Naive B cell (primary cell): Measurements from ENCODE around the gene PSD4. TPM values are rescaled to one million over a fixed set of nuclear protein-coding genes. Genes with fewer than 3 reads are reported as not detected.

Experiments used
- ATAC-seq, 2 donors: fragments of 150-1000 bp; cut with Tn5 transposase; 2 replicates each; pipeline ENCODE4 v1.10.0; 2021; ENCODE audit warnings: low read depth in 2 of 2, mild to moderate bottlenecking in 2 of 2, moderate library complexity in 2 of 2
- DNase-seq: peaks from one replicate; pipeline ENCODE4 v3.0.0; 2022
- H3K27ac Mint-ChIP-seq, 6 donors: one replicate each; pipeline ENCODE4 v1.8.0; 2020 to 2022; ENCODE audit warnings: mild to moderate bottlenecking in 6 of 6, mixed read lengths in 6 of 6, moderate library complexity in 5 of 6, inconsistent platforms in 2 of 6
- H3K27me3 Mint-ChIP-seq, 3 donors: one replicate each; pipeline ENCODE4 v1.8.0; 2021 to 2022; ENCODE audit warnings: mixed read lengths in 3 of 3, mild to moderate bottlenecking in 1 of 3
- H3K36me3 Mint-ChIP-seq, 2 donors: one replicate each; pipeline ENCODE4 v1.8.0; 2020 to 2022; ENCODE audit warnings: mixed read lengths in 2 of 2, inconsistent platforms in 1 of 2, mild to moderate bottlenecking in 1 of 2
- H3K4me1 Mint-ChIP-seq, 3 donors: one replicate each; pipeline ENCODE4 v1.8.0; 2020 to 2022; ENCODE audit warnings: mixed read lengths in 3 of 3, inconsistent platforms in 1 of 3, mild to moderate bottlenecking in 1 of 3, moderate library complexity in 1 of 3
- H3K4me3 Mint-ChIP-seq, 8 donors: one replicate each; pipeline ENCODE4 v1.8.0; 2020 to 2022; ENCODE audit warnings: mild to moderate bottlenecking in 8 of 8, mixed read lengths in 8 of 8, moderate library complexity in 8 of 8, inconsistent platforms in 2 of 8
- H3K9me3 Mint-ChIP-seq, 7 donors: one replicate each; pipeline ENCODE4 v1.8.0; 2020 to 2022; ENCODE audit warnings: mixed read lengths in 7 of 7, mild to moderate bottlenecking in 5 of 7, inconsistent platforms in 2 of 7, moderate library complexity in 1 of 7
- polyA plus RNA-seq, 6 donors: library from polyadenylated mRNA; unstranded; fragments of 300-500 nt; fragmentation: Illumina TruSeq; gene quantifications; one replicate each; pipeline ENCODE4 v1.2.3, GENCODE V29; 2021; ENCODE audit warnings: low read depth in 6 of 6

PSD4 gene
- polyA plus RNA-seq, 6 donors from 2014 or later, result 16.2 to 47.5 (median 29.1) TPM

DNA sequence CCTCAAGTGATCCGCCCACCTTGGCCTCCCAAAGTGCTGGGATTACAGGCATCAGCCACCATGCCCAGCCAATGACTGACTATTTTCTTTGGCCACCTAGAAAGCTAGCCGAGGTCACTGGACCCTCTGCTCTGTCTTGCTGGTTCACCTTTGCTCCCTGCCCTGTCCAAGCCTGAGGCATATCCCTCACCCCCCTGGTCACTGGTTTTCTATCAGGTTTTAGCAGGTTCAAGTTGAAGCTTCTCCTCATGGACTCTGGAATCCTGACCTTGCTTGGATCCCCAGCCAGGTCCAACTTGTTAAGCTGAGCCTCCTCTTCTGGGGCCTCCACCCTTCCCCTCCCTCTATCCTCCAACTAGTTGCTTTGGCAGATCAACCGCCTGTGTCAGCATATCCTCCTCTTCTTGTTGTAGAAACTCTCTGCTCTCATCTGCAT is 71.5 kb downstream of the PSD4 start:
- peaks cover 0 to 6% (median 0%) of the 10 kb centered on the region in 3 donors for H3K27me3 Mint-ChIP-seq
- peaks cover 0 to 14% (median 11%) of the 10 kb centered on the region in 3 donors for H3K4me1 Mint-ChIP-seq
- ATAC-seq, result no peak
- H3K4me3 Mint-ChIP-seq, result no peak overlapping the region
- peak overlapping the region in 2 of 6 donors; percentile 4 to 54 for H3K27ac Mint-ChIP-seq
- DNase-seq, result no peak
- H3K9me3 Mint-ChIP-seq, result no peaks in the 10 kb centered on the region
- no peaks in the 10 kb centered on the region for H3K36me3 Mint-ChIP-seq

DNA sequence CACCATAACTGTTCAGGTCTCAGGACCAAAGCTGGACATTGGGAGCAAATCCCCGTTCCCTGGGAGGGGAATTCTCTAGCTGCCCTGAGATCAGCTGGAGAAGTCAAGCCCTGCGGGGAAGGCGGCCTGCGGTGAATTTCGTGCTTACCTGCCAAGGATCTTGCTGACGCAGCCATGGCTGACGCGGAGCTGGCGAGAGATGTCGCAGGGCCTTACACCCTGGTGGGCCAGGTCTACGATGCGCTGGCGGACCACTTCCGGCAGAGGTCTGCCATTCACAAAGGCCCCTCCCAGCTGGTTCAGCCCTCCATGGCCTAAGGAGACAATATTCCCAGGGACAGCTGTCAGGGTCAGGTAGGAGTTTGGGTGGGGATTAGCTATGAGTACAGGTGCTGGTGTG is 72.8 kb downstream of the PSD4 start:
- peaks cover 11 to 16% (median 12%) of the 10 kb centered on the region in 3 donors for H3K4me1 Mint-ChIP-seq
- H3K27ac Mint-ChIP-seq, result peak overlapping the region in 1 of 6 donors; percentile 52
- H3K36me3 Mint-ChIP-seq, result no peaks in the 10 kb centered on the region
- no peaks in the 10 kb centered on the region for H3K27me3 Mint-ChIP-seq
- H3K9me3 Mint-ChIP-seq, result no peaks in the 10 kb centered on the region
- H3K4me3 Mint-ChIP-seq, result peak overlapping the region in 1 of 8 donors; percentile 29
- DNase-seq (no peak), ATAC-seq (no peak)

DNA sequence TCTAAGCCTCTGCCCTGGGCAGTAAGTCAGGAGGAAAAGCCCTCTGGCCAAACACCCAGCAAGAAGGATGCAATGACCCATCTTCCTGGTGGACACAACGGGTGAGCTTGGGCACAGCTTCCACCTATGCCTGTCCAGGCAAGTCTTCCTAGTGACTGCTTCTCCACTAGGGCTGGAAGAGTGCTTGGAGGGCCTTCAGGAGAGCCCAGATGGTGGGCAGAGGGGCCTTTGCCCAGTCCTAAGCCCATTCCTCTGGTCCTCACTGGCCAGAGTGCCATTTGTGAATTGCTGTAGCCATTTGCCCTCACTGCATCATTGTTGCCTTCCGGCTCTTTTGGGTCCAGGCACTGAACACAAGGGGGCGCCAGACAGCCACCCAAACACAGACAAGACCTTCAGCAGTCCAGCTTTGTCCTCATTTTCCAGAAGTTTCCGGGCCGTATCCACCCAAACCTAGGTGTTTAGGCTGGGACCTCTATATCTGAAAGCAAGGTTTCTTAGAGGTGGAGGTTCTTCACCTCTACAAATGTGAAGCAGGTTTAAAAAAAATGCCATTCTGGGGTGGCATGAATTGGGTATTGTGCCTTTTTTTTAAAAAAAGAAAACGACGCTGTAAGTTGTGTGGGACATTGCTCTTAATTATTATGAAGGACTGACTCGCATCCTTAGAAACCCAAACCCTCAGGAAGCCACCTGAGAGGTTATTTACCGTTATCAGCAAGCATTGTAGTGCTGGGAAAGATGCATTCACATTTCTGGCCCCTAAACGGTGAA is 75.4 kb downstream of the PSD4 start:
- Mint-ChIP-seq H3K4me3 (no peak overlapping the region), H3K4me1 (peaks cover 12 to 21% (median 13%) of the 10 kb centered on the region in 3 donors), H3K27ac (peak overlapping the region in 1 of 6 donors; percentile 22), H3K9me3 (no peaks in the 10 kb centered on the region), H3K36me3 (no peaks in the 10 kb centered on the region), H3K27me3 (no peaks in the 10 kb centered on the region)
- ATAC-seq, result peak; percentile 65 to 79
- DNase-seq, result peak; percentile 68

DNA sequence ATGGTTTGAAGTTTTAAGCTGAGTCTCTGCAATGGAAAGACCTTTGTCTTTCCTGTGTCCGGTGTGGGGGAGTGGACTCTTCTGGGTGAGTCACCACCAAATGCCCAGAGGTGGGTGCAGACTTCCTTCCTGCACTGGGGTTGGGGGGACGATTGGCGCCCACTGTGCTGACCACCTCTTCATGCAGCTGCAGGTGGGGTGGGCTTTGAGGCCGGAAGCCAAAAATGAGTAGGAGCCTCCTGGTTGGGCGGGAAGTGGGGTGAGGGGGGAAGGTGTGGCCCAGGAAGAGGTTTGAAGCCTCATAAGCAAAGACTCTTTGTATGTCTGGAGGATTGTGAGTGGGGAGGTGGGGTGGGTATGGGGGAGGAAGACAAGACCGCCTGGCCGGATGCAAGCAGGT is 77.3 kb downstream of the PSD4 start:
- H3K4me1 Mint-ChIP-seq, result peaks cover 12 to 18% (median 13%) of the 10 kb centered on the region in 3 donors
- ATAC-seq, result no peak
- no peak for DNase-seq

DNA sequence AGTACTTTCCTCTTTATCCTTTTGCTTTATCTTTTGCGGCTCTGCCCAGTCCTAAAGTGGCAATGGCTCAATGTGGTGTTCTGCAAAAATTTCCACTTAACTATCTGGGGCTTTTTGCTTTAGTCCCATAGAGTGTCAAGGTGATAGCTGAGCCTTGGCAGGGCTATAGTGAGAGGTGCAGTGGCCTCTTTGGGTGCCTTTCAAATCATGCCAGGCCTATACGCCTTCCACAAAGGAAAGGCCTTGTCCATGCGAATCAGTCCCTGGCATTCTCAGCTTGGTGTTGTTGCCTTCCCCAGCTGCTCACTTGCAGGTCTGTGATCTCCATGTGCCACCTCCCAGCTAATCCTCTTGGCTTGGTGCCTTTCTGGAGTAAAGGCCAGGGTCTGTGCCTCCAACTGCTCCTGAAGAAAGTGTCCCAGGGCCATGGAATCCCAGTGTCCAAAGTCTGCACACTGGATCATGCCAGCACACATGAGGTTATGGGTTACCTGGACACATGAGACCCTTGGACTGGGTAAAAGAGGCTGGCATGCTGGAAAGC is 78.3 kb downstream of the PSD4 start:
- H3K9me3 Mint-ChIP-seq, result peaks cover 0 to 2% (median 0%) of the 10 kb centered on the region in 7 donors
- ATAC-seq, result no peak
- peaks cover 14 to 19% (median 14%) of the 10 kb centered on the region in 3 donors for H3K4me1 Mint-ChIP-seq
- H3K27me3 Mint-ChIP-seq, result peaks cover 0 to 4% (median 0%) of the 10 kb centered on the region in 3 donors
- no peaks in the 10 kb centered on the region for H3K36me3 Mint-ChIP-seq
- no peak overlapping the region for H3K27ac Mint-ChIP-seq
- no peak overlapping the region for H3K4me3 Mint-ChIP-seq
- DNase-seq, result no peak

More for the DNA sequence above, 77.3 kb downstream of the PSD4 start:
- Mint-ChIP-seq H3K36me3 (no peaks in the 10 kb centered on the region), H3K27me3 (no peaks in the 10 kb centered on the region), H3K27ac (peak overlapping the region in 5 of 6 donors; percentile 33 to 91 (median 54)), H3K9me3 (peaks cover 0 to 2% (median 0%) of the 10 kb centered on the region in 7 donors), H3K4me3 (no peak overlapping the region)

DNA sequence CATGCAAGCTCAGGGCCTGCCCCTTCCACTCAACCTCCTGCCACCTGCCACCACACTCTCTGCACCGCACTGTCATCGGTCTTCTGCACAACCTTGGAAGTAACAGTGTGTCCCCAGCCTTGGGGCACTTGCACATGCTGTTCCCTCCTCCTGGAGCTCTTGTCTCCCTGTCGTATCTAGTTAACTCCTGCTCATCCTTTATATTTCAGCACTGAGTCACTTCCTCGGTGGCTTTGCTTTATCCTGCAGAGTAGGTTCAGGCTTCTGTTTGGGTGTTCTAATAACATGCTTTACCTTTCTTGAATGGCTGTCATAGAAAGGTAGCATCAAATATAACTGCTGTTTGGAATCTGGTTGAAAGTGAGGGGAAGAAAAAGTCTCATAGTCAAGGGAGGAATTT is 79.7 kb downstream of the PSD4 start:
- ATAC-seq, result no peak
- DNase-seq, result no peak
- no peak overlapping the region for H3K4me3 Mint-ChIP-seq
- H3K27me3 Mint-ChIP-seq, result peaks cover 0 to 14% (median 2%) of the 10 kb centered on the region in 3 donors
- peaks cover 0 to 2% (median 0%) of the 10 kb centered on the region in 7 donors for H3K9me3 Mint-ChIP-seq
- peaks cover 0 to 3% of the 10 kb centered on the region in 2 donors for H3K36me3 Mint-ChIP-seq
- H3K4me1 Mint-ChIP-seq, result peaks cover 18 to 26% (median 20%) of the 10 kb centered on the region in 3 donors
- no peak overlapping the region for H3K27ac Mint-ChIP-seq

DNA sequence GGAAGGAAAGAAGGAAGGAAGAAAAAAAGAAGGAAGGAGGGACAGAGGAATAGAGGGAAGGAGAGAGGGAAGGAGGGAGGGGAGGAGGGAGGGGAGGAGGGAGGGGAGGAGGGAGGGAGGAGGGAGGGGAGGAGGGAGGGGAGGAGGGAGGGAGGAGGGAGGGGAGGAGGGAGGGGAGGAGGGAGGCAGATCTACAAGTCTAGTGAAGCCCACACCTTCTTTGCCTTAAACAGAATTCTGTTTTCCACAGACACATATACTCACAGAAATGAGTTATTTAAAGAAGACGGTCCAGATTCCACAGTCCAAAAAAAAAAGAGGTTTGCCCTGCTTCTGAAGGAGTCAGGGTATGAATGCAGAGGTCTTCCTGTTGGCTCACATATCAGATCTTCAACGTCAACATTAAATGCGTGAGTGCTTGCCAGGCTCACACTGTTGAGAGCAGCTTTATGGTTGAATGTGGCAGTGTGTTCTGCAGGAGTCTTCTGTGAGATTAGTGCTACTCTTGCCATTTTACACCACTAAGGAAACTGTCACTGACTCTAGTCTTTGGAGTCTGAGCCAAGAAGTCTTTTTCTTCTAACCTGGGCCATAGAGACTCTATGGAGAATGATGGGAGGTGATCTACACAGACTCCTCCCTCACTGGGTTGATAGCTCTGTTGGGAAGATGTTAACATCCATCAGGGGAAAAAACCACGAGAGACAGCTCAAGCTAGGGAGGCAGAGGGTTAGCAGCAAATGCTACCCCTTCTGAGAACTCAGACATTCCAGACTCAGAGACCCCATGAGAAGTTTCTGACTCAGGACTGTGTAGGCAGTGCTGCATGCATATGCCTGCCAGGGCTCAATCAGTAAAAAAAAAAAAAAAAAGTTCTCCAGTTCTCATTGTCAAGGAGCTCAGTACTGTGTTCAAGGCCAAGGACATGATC is 81.6 kb downstream of the PSD4 start:
- Mint-ChIP-seq H3K4me3 (no peak overlapping the region), H3K27me3 (peaks cover 0 to 19% (median 5%) of the 10 kb centered on the region in 3 donors), H3K4me1 (peaks cover 20 to 29% (median 22%) of the 10 kb centered on the region in 3 donors), H3K36me3 (peaks cover 0 to 8% of the 10 kb centered on the region in 2 donors), H3K9me3 (peaks cover 0 to 2% (median 0%) of the 10 kb centered on the region in 7 donors), H3K27ac (peak overlapping the region in 2 of 6 donors; percentile 33 to 79)
- ATAC-seq (no peak), DNase-seq (no peak)

DNA sequence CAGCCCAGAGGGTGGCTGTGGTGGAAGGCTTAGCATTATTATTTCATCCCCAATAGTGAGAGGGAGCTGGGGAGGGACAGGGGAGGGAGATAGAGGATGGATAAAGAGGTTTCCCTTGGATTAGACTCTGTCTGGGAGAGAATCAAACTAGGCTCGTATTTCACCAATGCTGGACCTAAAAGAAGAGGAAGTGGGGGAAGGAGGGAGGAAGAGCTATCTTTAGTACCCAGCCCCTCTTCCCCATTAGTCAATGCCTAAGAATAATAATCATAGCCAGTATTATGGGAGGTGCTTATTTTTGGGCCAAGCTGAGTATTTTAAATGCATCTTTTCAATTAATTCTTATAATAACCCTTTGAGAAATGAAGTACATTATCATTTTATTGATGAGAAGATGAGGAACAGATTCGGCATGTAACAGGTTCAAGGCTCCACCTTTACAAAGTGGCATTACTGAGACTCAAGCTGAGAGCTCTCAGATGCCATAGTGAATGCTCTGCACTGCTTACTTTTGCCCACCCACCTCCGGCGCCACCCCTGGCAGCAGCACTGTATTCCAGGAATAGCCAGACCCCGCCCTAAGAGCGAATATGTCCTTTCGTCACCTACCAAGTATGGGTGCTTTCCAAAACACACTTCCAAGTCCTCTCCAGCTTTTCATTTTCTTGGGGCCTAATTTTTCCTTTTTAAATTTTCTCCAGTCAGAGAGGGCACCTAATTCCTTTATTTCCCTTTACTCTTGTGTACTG is 83.9 kb downstream of the PSD4 start:
- DNase-seq, result no peak
- peaks cover 0 to 2% (median 0%) of the 10 kb centered on the region in 7 donors for H3K9me3 Mint-ChIP-seq

DNA sequence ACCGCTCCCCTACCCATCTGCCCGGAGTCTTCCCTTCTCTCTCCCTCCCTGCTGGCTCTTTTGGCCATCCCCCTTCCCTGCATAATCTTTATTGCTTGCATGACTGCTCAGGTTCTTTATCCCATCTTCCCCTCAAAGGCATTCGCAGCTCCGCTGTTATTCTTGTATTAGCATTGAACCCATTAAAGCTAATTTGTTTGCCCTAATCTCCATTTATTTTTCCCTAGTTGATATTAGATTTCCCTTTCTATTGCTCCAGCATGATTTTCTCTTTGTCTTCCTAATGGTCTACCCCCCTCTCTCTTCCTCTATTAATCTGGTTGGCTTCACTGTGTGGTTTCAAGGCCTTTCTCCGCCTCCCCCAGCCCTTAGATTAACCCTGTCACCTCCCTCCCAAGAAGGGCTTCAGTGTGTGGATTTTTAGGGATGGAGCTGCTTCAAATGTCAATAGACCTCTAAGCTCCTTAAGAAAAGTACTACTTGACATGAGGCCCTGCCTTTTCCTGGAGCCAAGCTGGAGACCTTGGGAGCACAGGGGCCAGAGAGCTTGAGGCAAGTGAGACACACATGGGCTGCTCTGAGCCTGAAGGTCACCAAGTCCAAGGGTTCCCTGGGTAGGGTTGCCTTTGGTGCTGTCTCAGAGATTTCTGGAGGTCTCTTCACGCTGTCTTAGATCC is 84.8 kb downstream of the PSD4 start:
- H3K27me3 Mint-ChIP-seq, result peaks cover 0 to 19% (median 11%) of the 10 kb centered on the region in 3 donors
- DNase-seq (no peak), ATAC-seq (no peak)
- peaks cover 9 to 14% (median 12%) of the 10 kb centered on the region in 3 donors for H3K4me1 Mint-ChIP-seq
- peak overlapping the region in 1 of 8 donors; percentile 13 for H3K4me3 Mint-ChIP-seq
- H3K27ac Mint-ChIP-seq, result peak overlapping the region in 1 of 6 donors; percentile 44
- H3K36me3 Mint-ChIP-seq, result peaks cover 0 to 8% of the 10 kb centered on the region in 2 donors
- H3K9me3 Mint-ChIP-seq, result peaks cover 0 to 2% (median 0%) of the 10 kb centered on the region in 7 donors

More for the DNA sequence above, 83.9 kb downstream of the PSD4 start:
- no peak for ATAC-seq
- peak overlapping the region in 1 of 8 donors; percentile 10 for H3K4me3 Mint-ChIP-seq
- peaks cover 0 to 19% (median 10%) of the 10 kb centered on the region in 3 donors for H3K27me3 Mint-ChIP-seq
- H3K4me1 Mint-ChIP-seq, result peaks cover 11 to 17% (median 14%) of the 10 kb centered on the region in 3 donors
- H3K27ac Mint-ChIP-seq, result peak overlapping the region in 1 of 6 donors; percentile 35
- peaks cover 0 to 8% of the 10 kb centered on the region in 2 donors for H3K36me3 Mint-ChIP-seq
